Anterior cingulate cortex (tissue), 58 donors: ENCODE measurements around the gene USP53.
"Not testable (repeated sequence)": the region's sequence is repeated elsewhere in the genome, so short reads cannot be mapped to it uniquely, and the experiment has no call there.

Source experiments
- DNase-seq, 58 donors: peaks; one replicate each; lab custom pipeline; 2025; lab: John Stamatoyannopoulos, UW

USP53 gene

DNA sequence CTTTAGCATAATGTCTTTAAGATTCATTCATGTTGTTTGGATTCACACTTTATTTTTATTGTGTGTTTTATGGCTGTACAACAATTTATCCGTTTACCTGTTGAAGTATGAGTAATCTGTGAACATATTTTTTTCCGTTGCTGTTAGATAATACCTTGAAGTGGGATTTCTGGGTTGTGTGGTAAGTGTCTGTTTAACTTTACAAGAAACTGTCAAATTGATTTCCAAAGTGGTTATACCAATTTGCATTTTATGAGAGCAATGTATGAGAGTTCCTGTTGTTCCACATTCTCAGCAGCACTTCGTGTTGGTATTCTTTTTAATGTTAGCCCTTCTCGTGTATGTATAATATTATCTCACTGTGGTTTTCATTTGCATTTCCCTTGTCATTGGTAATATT lies 53.6 kb downstream of the USP53 start:
- no peak for DNase-seq

DNA sequence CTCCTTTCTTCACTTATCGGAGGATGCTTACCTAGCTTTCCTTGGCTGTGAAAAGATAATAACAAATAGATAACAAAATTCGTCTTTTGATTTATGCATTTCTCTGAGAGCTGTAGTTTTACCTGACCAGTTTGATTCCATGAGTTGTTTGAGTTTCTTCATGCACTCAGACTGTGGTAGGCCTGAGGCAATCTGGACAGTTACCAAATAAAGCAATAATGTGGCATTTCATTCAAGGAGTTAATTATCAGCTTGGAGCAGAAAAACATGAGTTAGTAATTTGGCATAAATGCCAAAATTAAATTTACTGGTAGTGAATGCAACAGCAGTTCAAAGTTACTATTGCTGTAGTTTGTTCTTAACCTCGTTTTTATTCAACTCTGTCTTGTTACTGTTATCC lies 56.0 kb downstream of the USP53 start:
- DNase-seq, result no peak

GRCh38 chr4:119271361-119272085 lies 59.0 kb downstream of the USP53 start:
- DNase-seq, result no peak

- not testable (repeated sequence) for DNase-seq
These were observed 67.0 kb downstream of the USP53 start for GRCh38 chr4:119279541-119279940.

- DNase-seq, result not testable (repeated sequence)
These were observed 67.4 kb downstream of the USP53 start for GRCh38 chr4:119279945-119280344.

DNA sequence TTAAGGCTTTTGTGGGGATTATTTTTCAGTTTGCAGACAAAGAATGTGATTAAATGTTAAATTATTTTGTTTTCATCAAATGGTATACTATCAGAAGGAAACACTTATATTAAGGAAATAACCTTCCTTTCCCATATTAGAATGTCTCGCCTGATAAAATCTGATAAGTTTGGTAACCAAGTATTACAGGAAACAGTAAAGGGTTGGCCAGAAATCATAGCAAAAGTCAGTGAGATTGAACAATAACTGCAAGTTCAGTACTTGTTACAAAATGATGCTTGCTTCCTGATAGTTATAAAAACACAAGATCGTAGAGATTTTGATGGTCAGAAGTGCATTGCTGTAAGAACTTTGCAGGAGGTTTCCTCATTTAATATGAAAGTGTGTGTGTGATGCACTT lies 68.9 kb downstream of the USP53 start:
- no peak for DNase-seq

DNA sequence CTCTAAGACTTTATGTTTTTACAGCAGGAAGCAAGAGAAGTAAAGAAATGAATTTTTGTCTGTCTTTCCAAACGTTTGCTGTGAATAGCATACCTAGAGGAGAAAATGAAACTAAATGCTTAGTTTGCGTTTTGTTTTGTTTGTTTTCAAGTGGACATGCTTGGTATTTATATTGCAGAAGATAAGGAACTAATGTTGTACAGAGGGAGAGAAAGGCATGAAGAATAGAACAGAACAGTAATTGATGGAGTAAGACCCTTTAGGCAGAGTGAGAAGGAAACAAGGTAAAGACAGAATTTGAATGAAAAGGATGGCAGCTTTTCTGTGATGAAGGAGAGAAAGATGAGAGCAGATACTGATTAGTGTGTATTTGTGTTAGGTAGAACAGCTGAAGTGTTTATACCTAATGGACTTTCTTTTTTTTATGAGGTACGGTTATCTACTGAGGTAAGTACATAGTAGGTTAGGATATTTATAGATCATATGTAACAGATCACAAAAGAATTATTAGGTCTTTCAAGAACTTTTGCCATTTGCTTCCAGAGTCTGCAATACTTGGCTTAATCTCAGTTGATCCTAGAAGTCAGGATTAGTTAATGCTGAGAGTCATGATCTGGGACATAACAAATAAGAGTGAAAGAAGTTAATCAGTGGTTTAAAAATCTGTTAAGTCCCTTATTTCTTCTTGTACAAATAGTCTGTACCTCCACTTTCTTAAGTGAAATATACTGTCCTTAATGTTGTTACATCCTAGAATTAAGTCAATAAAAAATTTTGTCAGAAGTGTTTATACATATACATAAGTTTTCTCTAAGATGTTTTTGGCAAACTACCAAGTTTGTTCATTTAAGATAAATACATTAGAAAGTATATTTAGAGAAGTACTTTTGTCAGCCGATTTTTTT lies 72.6 kb downstream of the USP53 start:
- DNase-seq, result no peak

DNA sequence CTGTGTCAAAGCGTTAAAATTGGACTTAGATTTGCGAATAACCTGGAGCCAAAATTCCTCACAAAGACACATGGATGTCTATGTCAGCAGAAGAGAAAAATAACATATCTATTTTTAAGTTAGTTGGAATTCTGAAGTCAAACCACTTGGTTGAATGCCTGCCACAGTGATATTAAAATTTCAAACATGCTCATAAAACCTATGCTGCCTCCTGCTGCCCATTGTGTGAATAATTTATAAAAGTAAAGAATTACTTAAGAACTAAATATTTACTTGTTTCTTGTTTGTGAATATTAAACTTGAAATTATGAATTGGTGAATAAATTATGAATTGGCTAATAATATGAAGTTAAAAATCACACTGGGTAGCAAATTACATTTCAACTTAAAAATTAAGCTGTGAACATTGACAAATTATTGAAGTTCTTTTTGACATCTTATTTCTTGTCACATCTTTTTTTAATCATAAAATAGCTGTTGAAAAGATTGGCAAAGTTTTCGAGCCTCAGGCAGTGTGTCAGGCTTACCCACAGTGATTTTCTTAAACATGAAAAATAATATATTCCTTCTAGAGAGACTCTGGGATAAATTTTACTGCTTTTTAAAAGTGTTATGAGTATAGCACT lies 74.0 kb downstream of the USP53 start:
- no peak for DNase-seq

GRCh38 chr4:119289313-119289712 lies 76.8 kb downstream of the USP53 start:
- DNase-seq, result no peak

DNA sequence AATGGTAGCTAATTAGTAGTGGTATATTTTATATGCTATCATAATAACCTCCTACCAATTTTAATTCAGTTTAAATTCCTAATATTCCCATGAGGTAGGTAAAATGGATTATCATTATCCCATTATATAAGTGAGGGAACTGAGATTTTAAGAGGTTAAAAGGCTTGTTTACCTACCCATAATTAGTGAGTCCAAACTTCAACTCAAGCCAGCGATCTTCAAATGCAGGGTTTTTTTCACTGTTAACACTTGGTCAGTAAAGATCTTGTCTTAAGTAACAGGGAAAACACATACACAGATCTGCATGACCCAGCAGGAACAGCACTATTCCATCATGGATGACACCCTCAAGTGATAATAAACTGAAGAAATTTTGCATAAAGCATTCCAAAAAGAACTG lies 78.1 kb downstream of the USP53 start:
- no peak for DNase-seq

GRCh38 chr4:119296356-119296755 lies 83.8 kb downstream of the USP53 start:
- no peak for DNase-seq

DNA sequence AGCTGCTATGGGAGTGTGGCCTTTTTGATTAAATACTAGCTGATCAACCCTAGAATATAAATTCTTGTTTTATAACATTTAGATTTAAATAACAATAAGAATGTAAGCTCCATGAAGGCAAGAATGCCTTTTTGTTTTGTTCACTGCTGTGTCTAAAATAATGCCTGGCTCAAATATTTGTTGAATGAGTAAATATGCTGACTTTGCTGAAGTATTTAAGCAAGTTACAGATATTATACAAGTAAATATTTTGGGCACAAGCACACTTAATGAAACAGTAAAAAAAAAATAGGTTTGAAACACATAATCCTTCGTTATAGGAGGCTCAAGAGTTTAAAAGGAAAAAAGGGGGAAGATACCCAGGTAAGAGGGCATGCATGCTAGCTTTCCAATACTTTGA lies 85.3 kb downstream of the USP53 start:
- DNase-seq, result no peak

GRCh38 chr4:119299260-119299671 lies 86.8 kb downstream of the USP53 start:
- no peak for DNase-seq

- no peak for DNase-seq
These were observed 87.2 kb downstream of the USP53 start for GRCh38 chr4:119299741-119300100.

DNA sequence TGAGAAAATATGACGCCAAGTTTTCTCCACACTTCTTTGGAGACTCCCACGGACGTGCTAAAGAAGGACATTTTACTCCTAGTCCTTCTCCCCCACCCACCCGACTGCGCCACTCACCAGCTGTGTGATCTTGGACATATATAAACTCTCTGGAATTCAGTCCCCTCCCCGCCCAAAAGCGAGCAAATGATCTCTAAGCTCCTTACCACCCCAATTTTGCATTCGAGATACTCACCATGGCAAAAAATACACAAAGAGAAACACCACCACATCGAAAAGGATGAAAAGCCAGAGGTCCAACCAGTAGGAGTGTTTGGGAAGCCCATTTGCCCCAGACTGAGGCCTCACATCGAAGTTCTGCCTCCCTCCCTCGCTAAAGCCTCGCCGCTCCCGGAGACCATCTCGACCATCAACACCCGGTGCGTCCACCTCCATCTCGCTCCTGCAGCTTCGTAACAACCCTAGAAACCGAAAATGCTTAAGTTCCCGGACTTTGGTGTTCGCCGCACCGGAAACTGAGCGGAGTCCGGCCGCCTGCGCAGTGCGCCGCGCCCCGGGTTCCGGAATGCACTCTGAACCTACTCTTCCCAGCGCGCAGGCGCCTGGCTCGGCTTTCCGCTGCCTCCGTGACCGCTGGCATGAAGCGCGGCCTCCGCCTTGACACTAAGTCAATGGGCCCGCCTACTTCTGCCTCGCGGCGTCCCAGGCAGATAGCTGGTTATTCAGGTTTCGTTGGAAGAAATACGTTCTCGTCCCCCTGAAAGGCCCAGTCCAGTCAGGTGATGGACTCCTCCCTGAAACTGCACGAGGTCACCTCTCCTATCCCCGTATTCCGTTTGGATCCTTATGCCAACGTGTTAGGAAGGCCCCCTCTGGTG lies 87.8 kb downstream of the USP53 start:
- no peak for DNase-seq

DNA sequence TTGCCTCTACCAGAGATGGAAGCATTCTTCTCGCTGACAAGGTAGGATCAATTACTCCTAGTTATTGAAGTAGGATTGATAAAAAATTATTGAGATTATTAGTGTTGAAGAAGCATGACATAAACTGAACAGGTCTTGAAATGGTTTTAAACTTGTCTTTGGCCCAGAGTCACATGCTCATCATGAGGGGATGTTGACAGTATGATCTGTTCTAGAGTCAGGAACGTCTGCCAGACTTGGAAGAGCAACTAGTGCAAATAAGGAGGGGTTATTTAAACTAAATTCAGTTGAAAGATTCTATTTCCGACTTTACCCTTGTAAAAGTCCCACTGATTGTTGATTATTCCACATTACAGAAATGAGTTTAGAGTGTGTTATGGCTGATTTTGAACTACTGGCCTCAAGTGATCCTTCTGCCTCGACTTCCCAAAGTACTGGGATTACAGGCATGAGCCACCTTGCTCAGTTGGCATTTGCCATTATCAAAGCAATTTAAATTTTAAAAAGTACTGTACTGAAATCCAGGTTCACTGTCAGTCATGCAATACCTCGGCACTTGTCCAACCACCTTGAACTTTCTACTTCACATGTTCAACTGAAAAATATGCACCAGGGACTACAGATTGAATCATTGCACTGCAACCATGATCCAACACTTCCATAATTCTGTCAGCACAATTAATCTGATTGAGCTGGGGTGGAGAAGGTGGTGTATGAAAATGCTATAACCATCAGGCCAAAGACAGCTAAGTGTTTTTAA lies 89.7 kb downstream of the USP53 start:
- DNase-seq, result no peak

DNA sequence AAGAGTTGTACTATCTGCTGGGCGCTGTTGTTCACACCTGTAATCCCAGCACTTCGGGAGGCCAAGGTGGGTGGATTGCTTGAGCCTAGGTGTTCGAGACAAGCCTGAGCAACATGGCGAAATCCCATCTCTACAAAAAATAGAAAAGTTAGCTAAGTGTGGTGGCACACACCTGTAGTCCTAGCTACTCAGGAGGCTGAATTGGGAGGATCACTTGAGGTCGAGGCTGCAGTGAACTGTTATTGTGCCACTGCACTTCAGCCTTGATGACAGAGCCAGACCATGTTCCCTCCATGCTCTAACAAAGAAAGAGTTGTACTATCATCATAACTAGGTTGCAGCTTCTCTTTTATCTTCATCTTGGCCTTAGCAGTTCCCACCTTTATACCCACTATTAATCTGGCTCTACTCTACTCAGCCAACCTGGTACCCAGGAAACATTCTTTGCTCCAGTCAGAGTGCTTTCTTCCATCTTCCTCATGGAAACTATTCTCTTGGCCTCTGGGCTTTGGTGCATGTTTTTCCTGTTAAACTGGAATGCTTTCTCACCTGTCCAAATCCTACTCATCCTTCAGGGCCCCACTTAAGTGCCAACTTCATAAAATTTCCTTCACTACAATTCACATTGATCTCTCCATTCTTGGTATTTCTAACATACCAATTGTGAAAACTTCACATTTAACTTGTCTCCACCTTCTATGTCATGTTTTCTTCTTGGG lies 91.2 kb downstream of the USP53 start:
- DNase-seq, result no peak

DNA sequence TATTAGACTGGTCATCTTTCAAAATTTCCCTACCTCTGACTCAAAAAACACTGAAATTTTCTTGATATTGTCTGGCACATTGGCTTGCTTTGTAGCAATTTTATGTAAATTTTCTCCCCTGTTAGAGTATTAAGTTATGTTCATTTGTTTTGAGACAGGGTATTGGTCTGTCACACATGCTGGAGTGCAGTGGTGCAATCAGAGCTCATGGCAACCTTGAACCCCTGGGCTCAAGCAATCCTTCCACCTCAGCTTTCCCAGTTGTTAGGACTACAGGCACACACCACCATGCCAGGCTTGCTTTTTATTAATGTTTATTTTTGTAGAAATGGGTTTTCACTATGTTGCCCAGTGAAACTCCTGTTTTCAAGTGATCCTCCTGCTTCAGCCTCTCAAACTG lies 91.9 kb downstream of the USP53 start:
- no peak for DNase-seq

DNA sequence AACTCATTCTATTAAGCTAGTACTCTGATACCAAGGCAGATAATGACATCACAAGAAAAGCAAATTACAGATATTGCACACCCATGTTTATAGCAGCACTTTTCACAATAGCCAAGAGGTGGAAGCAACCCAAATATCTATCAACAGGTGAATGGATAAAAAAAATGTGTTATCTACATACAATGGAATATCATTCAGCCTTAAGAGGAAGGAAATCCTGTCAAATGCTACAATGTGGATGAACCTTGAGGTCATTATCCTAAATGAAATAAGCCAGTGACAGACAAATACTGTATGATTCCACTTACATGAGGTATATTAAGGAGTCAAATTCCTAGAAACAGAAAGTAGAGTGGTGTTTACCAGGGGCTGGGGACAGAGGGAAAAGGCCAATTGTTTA lies 95.1 kb downstream of the USP53 start:
- DNase-seq, result no peak
